IPS-18c (cell line): ENCODE data around the gene ARHGAP10.
"Not testable (repeated sequence)": the region's sequence is repeated elsewhere in the genome, so short reads cannot be mapped to it uniquely, and the experiment has no call there.

ENCODE experiments used
- H3K4me3 ChIP-seq: 2 replicates; pipeline ENCODE4 v1.7.0; 2013; ENCODE audit warnings: low read depth, mild to moderate bottlenecking, low read length, moderate library complexity; ENCODE audit not compliant: insufficient read depth
- H3K9me3 ChIP-seq: one replicate; pipeline ENCODE4 v1.6.1; 2013; ENCODE audit warnings: mild to moderate bottlenecking, low read length, moderate library complexity; ENCODE audit not compliant: control insufficient read depth, insufficient read depth

Gene ARHGAP10

GRCh38 chr4:147987252-147987651 is 255.4 kb downstream of the ARHGAP10 start:
- no peak overlapping the region for H3K4me3 ChIP-seq
- H3K9me3 ChIP-seq: peaks cover 6% of the 10 kb centered on the region

GRCh38 chr4:147991543-147992283 is 259.8 kb downstream of the ARHGAP10 start:
- H3K9me3 ChIP-seq: no peaks in the 10 kb centered on the region

GRCh38 chr4:147994076-147994475 is 262.2 kb downstream of the ARHGAP10 start:
- no peaks in the 10 kb centered on the region for H3K9me3 ChIP-seq
- H3K4me3 ChIP-seq: no peak overlapping the region

More at GRCh38 chr4:147991543-147992283, 259.8 kb downstream of the ARHGAP10 start:
- H3K4me3 ChIP-seq: no peak overlapping the region

GRCh38 chr4:147994491-147995385 is 262.9 kb downstream of the ARHGAP10 start:
- no peaks in the 10 kb centered on the region for H3K9me3 ChIP-seq
- no peak overlapping the region for H3K4me3 ChIP-seq

DNA sequence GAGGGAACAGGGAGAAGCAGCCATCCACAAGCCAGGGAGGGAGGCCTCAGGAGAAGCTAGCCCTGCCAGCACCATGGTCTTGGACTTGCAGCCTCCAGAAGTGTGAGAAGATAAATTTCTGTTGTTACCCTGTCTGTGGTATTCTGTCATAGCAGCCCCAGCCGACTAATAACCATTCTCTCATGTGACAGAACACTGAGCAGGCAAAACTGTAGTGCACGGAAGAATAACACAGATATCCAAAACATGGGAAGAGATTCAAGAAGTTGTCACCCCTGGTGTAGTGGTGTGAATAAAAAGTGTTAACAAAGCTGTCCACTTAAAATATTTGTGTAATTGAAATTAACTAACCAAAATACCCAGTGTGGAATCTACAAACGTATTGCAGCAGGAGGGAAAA is 265.0 kb downstream of the ARHGAP10 start:
- Histone ChIP-seq H3K9me3 (no peaks in the 10 kb centered on the region), H3K4me3 (no peak overlapping the region)

DNA sequence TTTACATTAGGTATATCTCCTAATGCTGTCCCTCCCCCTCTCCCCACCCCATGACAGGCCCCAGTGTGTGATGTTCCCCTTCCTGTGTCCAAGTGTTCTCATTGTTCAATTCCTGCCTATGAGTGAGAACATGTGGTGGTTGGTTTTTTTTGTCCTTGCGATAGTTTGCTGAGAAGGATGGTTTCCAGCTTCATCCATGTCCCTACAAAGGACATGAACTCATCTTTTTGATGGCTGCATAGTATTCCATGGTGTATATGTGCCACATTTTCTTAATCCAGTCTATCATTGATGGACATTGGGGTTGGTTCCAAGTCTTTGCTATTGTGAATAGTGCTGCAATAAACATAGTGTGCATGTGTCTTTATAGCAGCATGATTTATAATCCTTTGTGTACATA is 268.1 kb downstream of the ARHGAP10 start:
- H3K9me3 ChIP-seq, H3K4me3 ChIP-seq: not testable (repeated sequence)

- Histone ChIP-seq H3K9me3 (no peaks in the 10 kb centered on the region), H3K4me3 (no peak overlapping the region)
Observed at GRCh38 chr4:148004228-148004857, 272.5 kb downstream of the ARHGAP10 start.

GRCh38 chr4:148006001-148006400 is 274.1 kb downstream of the ARHGAP10 start:
- Histone ChIP-seq H3K4me3 (no peak overlapping the region), H3K9me3 (no peaks in the 10 kb centered on the region)

DNA sequence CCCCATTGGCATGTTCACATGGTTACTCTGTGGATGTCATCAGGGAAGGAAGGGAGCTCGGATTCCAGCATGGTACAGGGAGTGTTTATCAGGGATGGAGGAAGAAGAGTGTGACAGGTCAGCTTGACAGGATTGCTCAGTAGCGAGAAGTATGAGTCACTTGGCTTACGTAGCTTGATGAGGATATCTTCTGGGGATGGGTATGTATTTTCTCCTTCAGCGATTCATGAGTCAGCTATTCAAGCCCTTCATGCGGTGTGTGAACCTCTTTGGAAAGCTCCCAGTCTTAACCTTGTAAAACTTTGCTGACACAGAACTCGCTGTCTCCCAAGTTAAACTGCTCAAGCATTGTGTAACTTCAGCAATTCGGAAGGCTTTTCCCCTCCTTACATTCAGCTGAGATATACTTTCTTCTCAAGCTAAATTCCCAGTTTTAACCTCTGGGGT is 275.4 kb downstream of the ARHGAP10 start:
- no peaks in the 10 kb centered on the region for H3K9me3 ChIP-seq
- H3K4me3 ChIP-seq: no peak overlapping the region

DNA sequence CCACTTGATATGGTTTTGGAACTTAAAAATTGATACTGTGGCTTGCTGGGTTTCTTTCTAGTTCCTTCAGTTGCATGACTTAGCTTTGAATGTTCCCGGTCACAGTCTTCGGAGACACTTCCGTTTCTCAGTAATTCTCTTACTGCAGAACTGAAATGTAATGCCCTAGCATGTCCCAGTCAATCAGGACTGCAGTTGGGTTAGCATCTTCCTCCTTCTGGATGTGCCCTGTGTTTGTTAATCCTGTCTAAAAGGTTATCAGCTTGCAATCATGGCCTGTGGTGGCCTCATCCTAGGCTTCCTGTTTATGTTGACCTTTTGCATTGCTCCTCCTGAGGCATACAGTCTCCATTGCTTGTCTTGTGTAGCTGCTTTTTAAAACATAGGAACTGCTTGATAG is 275.9 kb downstream of the ARHGAP10 start:
- no peaks in the 10 kb centered on the region for H3K9me3 ChIP-seq
- H3K4me3 ChIP-seq: no peak overlapping the region

DNA sequence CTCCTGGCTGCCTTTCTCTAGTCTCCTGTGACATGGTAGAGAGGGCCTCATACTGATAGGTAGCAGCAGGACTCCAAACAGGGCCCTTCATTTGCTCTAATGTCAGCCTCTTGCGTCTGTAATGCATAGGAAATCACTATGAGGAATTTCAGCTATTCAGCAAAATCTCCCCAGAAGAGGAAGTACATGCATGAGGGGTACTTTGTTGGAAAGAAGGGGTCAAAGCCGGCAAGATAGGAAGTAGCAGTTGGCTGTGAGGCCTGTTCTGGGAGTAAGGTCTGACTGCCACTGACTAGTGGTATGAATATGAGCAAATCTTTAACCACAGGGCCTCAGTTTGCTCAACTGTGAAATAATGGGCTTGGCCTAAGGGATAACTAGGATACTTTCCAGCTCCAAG is 283.2 kb downstream of the ARHGAP10 start:
- H3K4me3 ChIP-seq: no peak overlapping the region
- no peaks in the 10 kb centered on the region for H3K9me3 ChIP-seq

DNA sequence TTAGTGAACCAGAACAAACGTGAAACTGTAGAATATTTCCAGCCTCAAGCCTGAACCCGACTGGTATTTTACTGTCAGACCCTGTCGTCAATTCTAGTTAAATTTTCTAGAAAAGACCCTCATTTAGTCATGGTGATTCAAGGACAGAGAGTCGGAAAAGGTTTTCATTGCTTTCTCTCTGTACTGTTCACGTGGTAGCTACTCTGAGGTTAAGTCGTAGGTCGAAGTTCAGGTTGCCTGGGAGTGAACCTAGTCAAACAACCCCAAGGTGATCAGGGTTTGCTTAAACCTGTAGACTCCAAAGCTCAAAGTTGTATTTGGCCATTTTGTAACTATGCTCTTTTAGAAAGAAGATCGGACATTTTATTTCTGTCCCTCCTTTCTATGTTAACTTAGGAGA is 283.6 kb downstream of the ARHGAP10 start:
- no peaks in the 10 kb centered on the region for H3K9me3 ChIP-seq

DNA sequence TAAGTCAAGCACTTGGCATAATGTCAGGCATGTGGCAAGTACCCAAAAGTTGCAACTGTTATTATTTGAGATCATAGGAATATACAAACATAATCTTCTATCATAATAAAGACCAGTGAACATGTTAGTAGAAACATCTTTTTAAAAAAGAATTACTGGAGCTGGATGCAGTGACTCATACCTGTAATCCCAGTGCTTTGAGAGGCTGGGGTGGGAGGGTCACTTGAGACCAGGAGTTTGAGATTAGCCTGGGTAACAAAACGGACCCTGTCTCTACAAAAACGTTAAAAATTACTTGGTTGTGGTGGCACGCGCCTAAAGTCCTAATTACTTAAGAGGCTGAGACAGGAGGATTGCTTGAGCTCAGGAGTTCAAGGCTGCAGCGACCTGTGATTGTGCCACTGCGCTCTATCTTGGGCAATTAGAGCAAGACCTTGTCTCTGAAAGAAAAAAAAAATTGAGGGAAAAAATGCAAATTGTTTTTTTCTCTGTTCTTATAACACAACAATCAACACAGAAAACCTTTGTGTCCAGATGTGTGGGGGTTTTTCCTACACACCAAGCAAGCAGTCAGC is 284.3 kb downstream of the ARHGAP10 start:
- no peaks in the 10 kb centered on the region for H3K9me3 ChIP-seq
- H3K4me3 ChIP-seq: no peak overlapping the region

More for the DNA sequence above, 283.6 kb downstream of the ARHGAP10 start:
- H3K4me3 ChIP-seq: no peak overlapping the region

GRCh38 chr4:148017801-148018200 is 285.9 kb downstream of the ARHGAP10 start:
- H3K4me3 ChIP-seq: no peak overlapping the region
- no peaks in the 10 kb centered on the region for H3K9me3 ChIP-seq

DNA sequence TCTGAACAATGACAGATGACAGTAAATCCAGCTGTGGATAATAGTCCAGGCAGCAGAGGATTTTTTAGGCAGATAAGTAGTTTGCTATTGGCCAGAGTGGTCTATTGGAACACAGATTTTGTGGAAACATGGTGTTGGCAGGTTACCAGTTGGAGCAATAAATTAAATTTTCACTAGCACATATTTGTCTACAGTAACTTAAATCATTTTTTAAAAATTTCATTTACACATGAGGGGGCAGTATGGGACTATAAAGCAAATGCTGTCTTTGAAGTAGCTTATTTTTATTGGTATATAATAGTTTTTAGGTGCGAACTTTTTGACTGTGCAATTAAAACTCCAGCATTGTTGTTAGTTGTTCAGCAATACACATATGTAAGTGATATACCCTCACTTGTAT is 289.8 kb downstream of the ARHGAP10 start:
- no peak overlapping the region for H3K4me3 ChIP-seq
- no peaks in the 10 kb centered on the region for H3K9me3 ChIP-seq

GRCh38 chr4:148022975-148023374 is 291.1 kb downstream of the ARHGAP10 start:
- no peak overlapping the region for H3K4me3 ChIP-seq
- H3K9me3 ChIP-seq: no peaks in the 10 kb centered on the region

- H3K9me3 ChIP-seq: peaks cover 3% of the 10 kb centered on the region
- no peak overlapping the region for H3K4me3 ChIP-seq
Observed at GRCh38 chr4:148023512-148024181, 291.8 kb downstream of the ARHGAP10 start.
